CD4-positive, alpha-beta memory T cell (primary cell): Measurements from ENCODE around the gene RIPPLY1. TPM values are rescaled to one million over a fixed set of nuclear protein-coding genes. Genes with fewer than 3 reads are reported as not detected.

Experiments
- CTCF ChIA-PET: fragments of 350-600 bp; sonication (Branson Sonifier 250); formaldehyde crosslinking; loops from one replicate; lab custom pipeline; 2021; ENCODE audit warnings: inconsistent platforms; ENCODE audit not compliant: partially characterized antibody; lab: Charles Lee
- POLR2A ChIA-PET: fragments of 350-600 bp; sonication (Branson Sonifier 250); formaldehyde crosslinking; loops from one replicate; lab custom pipeline; 2021; ENCODE audit not compliant: partially characterized antibody; lab: Charles Lee
- DNase-seq, 5 donors: peaks; one replicate each; pipeline versions ENCODE4 v3.0.0 to v3.0.0-alpha.2; 2020 to 2022; ENCODE audit warnings: mixed read lengths in 1 of 5
- H3K27ac ChIP-seq: one replicate; pipeline ENCODE4 v1.7.0; 2013; ENCODE audit warnings: low read depth, low read length
- H3K27me3 ChIP-seq: 2 replicates; pipeline ENCODE4 v1.7.0; 2013; ENCODE audit warnings: mild to moderate bottlenecking, low read length, moderate library complexity; ENCODE audit not compliant: insufficient read depth
- H3K36me3 ChIP-seq: 2 replicates; pipeline ENCODE4 v1.7.0; 2013; ENCODE audit warnings: mild to moderate bottlenecking, low read length, moderate library complexity; ENCODE audit not compliant: insufficient read depth
- H3K4me1 ChIP-seq: 2 replicates; pipeline ENCODE4 v1.7.0; 2013; ENCODE audit warnings: mild to moderate bottlenecking, low read length, moderate library complexity; ENCODE audit not compliant: insufficient read depth
- H3K4me3 ChIP-seq, 2 donors: one replicate each; pipeline ENCODE4 v1.7.0; 2013; ENCODE audit warnings: low read length in 2 of 2, mild to moderate bottlenecking in 1 of 2
- H3K9me3 ChIP-seq, 2 donors: one replicate each; pipeline ENCODE4 v1.7.0; 2013; ENCODE audit warnings: low read length in 2 of 2, control low read depth in 1 of 2; ENCODE audit not compliant: control insufficient read depth in 1 of 2
- H3K27ac Mint-ChIP-seq, 7 donors: one replicate each; pipeline ENCODE4 v1.8.0; 2020 to 2021; ENCODE audit warnings: mixed read lengths in 7 of 7, mild to moderate bottlenecking in 6 of 7, inconsistent platforms in 3 of 7, moderate library complexity in 3 of 7
- H3K27me3 Mint-ChIP-seq, 2 donors: one replicate each; pipeline ENCODE4 v1.8.0; 2020 to 2021; ENCODE audit warnings: mixed read lengths in 2 of 2
- H3K36me3 Mint-ChIP-seq, 2 donors: one replicate each; pipeline ENCODE4 v1.8.0; 2020 to 2021; ENCODE audit warnings: mixed read lengths in 2 of 2, inconsistent platforms in 1 of 2, mild to moderate bottlenecking in 1 of 2
- H3K4me1 Mint-ChIP-seq, 4 donors: one replicate each; pipeline ENCODE4 v1.8.0; 2020 to 2021; ENCODE audit warnings: mixed read lengths in 4 of 4, mild to moderate bottlenecking in 1 of 4
- H3K4me3 Mint-ChIP-seq, 8 donors: one replicate each; pipeline ENCODE4 v1.8.0; 2020 to 2021; ENCODE audit warnings: mixed read lengths in 8 of 8, mild to moderate bottlenecking in 7 of 8, moderate library complexity in 6 of 8, inconsistent platforms in 3 of 8
- H3K9me3 Mint-ChIP-seq, 8 donors: one replicate each; pipeline ENCODE4 v1.8.0; 2020 to 2021; ENCODE audit warnings: mixed read lengths in 8 of 8, mild to moderate bottlenecking in 5 of 8, inconsistent platforms in 3 of 8, moderate library complexity in 1 of 8
- intact Hi-C: fragments of 100-400 bp; cut with micrococcal nuclease; formaldehyde crosslinking; loops from one replicate; pipeline ENCODE4 v1.15.1; 2023
- polyA plus RNA-seq, 2 donors: library from polyadenylated mRNA; unstranded; fragments of 300-500 nt; fragmentation: Illumina TruSeq; gene quantifications; one replicate each; pipeline ENCODE4 v1.2.3, GENCODE V29; 2021
- total RNA-seq, 2 experiments: library from RNA; stranded (reverse); gene quantifications; one replicate each; pipeline ENCODE4 v1.2.3, GENCODE V29; 2021

RIPPLY1 gene
- total and polyA plus RNA-seq, 4 experiments from 2014 or later, result not detected

- Mint-ChIP-seq H3K9me3 (peaks cover 0 to 1% (median 0%) of the 10 kb centered on the region in 8 donors), H3K27me3 (no peaks in the 10 kb centered on the region), H3K4me1 (no peaks in the 10 kb centered on the region), H3K4me3 (no peak overlapping the region), H3K27ac (no peak overlapping the region), H3K36me3 (peaks cover 7 to 13% of the 10 kb centered on the region in 2 donors)
- H3K27me3 ChIP-seq, result no peaks in the 10 kb centered on the region
- intact Hi-C loops, result no loop called here
- no peak overlapping the region for H3K4me3 ChIP-seq
- H3K4me1 ChIP-seq, result no peaks in the 10 kb centered on the region
- no peaks in the 10 kb centered on the region for H3K36me3 ChIP-seq
- no peak overlapping the region for H3K27ac ChIP-seq
- H3K9me3 ChIP-seq, result no peaks in the 10 kb centered on the region
- DNase-seq, result no peak
- ChIA-PET CTCF (no interaction called here), POLR2A (no interaction called here)
Observed at GRCh38 chrX:106946464-106946863, 43.3 kb upstream of the RIPPLY1 start.

DNA sequence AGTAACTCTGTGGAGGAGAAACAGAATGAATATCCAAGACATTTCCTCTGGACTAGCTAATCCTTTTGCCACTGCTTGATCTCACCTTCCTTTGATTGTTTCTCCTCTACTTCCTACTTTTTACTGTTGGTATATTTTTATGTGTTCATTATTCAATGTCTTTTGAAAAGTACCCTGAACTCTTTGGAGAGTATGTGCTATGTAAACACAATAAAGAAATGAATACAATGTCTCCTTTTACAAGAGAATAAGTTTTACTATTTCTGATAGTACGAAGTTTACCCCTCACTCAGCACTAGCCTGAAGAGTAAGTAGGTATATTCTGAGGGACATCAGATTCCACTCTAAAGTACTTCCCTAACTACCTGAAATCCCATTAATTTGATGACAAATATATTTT is 36.9 kb upstream of the RIPPLY1 start:
- ChIA-PET POLR2A (no interaction called here), CTCF (no interaction called here)
- H3K4me3 Mint-ChIP-seq, result no peak overlapping the region
- H3K4me1 ChIP-seq, result no peaks in the 10 kb centered on the region
- H3K27ac ChIP-seq, result no peak overlapping the region
- H3K9me3 ChIP-seq, result no peaks in the 10 kb centered on the region
- DNase-seq, result no peak
- no peaks in the 10 kb centered on the region for H3K27me3 ChIP-seq
- H3K27ac Mint-ChIP-seq, result no peak overlapping the region
- intact Hi-C loops, result no loop called here
- H3K36me3 ChIP-seq, result no peaks in the 10 kb centered on the region
- H3K36me3 Mint-ChIP-seq, result peaks cover 3 to 16% of the 10 kb centered on the region in 2 donors
- H3K4me3 ChIP-seq, result no peak overlapping the region
- no peaks in the 10 kb centered on the region for H3K27me3 Mint-ChIP-seq
- H3K9me3 Mint-ChIP-seq, result no peaks in the 10 kb centered on the region
- no peaks in the 10 kb centered on the region for H3K4me1 Mint-ChIP-seq

DNA sequence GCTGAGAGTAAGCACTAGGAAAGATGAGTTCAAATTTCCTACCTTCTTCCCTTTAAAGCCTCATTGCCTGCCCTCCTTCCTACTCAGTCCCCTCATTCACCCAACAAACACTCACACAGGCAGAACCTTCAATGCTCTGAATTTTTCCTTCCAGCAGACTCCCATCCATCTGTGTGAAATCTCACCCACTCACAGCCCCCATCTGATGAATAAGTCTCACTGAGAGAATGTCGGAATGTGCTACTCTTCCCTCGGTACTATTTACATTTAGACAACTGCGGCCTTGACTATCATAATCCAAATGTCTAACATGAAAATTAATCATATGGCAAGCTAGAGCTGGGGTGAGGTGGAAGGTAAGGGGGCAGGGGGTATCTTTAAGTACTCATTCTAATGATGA is 36.4 kb upstream of the RIPPLY1 start:
- H3K9me3 Mint-ChIP-seq, result no peaks in the 10 kb centered on the region
- H3K27ac ChIP-seq, result no peak overlapping the region
- H3K27me3 ChIP-seq, result no peaks in the 10 kb centered on the region
- no peaks in the 10 kb centered on the region for H3K36me3 ChIP-seq
- no peaks in the 10 kb centered on the region for H3K4me1 Mint-ChIP-seq
- ChIA-PET POLR2A (no interaction called here), CTCF (no interaction called here)
- H3K27ac Mint-ChIP-seq, result no peak overlapping the region
- no peaks in the 10 kb centered on the region for H3K9me3 ChIP-seq
- peaks cover 3 to 16% of the 10 kb centered on the region in 2 donors for H3K36me3 Mint-ChIP-seq
- H3K4me1 ChIP-seq, result no peaks in the 10 kb centered on the region
- no peak overlapping the region for H3K4me3 ChIP-seq
- H3K4me3 Mint-ChIP-seq, result no peak overlapping the region
- intact Hi-C loops, result no loop called here
- no peak for DNase-seq
- H3K27me3 Mint-ChIP-seq, result no peaks in the 10 kb centered on the region

- Histone ChIP-seq H3K36me3 (no peaks in the 10 kb centered on the region), H3K4me3 (no peak overlapping the region), H3K27ac (no peak overlapping the region), H3K9me3 (no peaks in the 10 kb centered on the region), H3K27me3 (no peaks in the 10 kb centered on the region), H3K4me1 (peaks cover 9% of the 10 kb centered on the region)
- no peaks in the 10 kb centered on the region for H3K9me3 Mint-ChIP-seq
- H3K4me3 Mint-ChIP-seq, result no peak overlapping the region
- CTCF ChIA-PET, result interaction anchor here (1.0 kb wide), 1 partner anchor 38 kb away, joined by 4 read pairs; no protein-coding TSS in a partner anchor
- H3K27me3 Mint-ChIP-seq, result no peaks in the 10 kb centered on the region
- H3K36me3 Mint-ChIP-seq, result peaks cover 0 to 3% of the 10 kb centered on the region in 2 donors
- DNase-seq, result no peak
- H3K27ac Mint-ChIP-seq, result no peak overlapping the region
- intact Hi-C loops, result no loop called here
- POLR2A ChIA-PET, result no interaction called here
- H3K4me1 Mint-ChIP-seq, result peaks cover 2 to 15% (median 9%) of the 10 kb centered on the region in 4 donors
Observed at GRCh38 chrX:106936246-106936645, 33.1 kb upstream of the RIPPLY1 start.

GRCh38 chrX:106935175-106935574 is 32.0 kb upstream of the RIPPLY1 start:
- Histone ChIP-seq H3K9me3 (no peaks in the 10 kb centered on the region), H3K4me3 (no peak overlapping the region), H3K27me3 (no peaks in the 10 kb centered on the region), H3K4me1 (peaks cover 9% of the 10 kb centered on the region), H3K27ac (no peak overlapping the region), H3K36me3 (no peaks in the 10 kb centered on the region)
- POLR2A ChIA-PET, result no interaction called here
- Mint-ChIP-seq H3K4me1 (peaks cover 2 to 15% (median 9%) of the 10 kb centered on the region in 4 donors), H3K9me3 (no peaks in the 10 kb centered on the region), H3K36me3 (no peaks in the 10 kb centered on the region), H3K27ac (no peak overlapping the region), H3K4me3 (no peak overlapping the region), H3K27me3 (no peaks in the 10 kb centered on the region)
- no peak for DNase-seq
- CTCF ChIA-PET, result no interaction called here
- intact Hi-C loops, result no loop called here

- no peaks in the 10 kb centered on the region for H3K27me3 Mint-ChIP-seq
- H3K9me3 Mint-ChIP-seq, result no peaks in the 10 kb centered on the region
Observed at GRCh38 chrX:106933538-106933961, 30.4 kb upstream of the RIPPLY1 start.

DNA sequence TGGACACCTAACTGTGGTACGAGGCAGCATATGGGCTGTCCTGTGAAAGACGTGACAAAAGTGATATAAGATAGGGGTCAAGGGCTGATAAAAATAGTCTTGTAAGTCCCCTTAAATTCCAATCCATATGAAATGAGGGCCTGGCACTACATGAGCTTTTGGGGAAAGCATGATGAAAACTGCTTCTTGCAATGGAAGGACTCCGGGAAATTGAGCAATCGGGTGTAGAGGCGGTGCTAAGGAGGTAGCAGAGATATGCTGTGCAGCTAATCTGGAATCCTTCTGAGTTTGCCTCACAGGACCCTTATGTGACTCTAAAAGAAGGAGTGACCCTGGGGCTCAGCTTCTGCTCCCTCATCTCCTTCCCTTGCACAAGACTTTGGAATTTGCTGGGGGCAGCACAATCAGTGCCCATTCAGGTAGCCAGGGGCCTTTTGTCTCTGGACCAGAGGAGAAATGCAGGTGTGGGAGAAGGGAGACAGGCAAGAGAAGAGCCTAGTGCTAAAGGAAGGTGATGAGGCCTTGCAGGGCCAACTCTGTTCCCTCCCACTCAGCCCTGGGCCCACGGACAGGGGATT is 29.9 kb upstream of the RIPPLY1 start:
- no peak for DNase-seq
- Mint-ChIP-seq H3K27me3 (no peaks in the 10 kb centered on the region), H3K4me1 (peaks cover 2 to 15% (median 9%) of the 10 kb centered on the region in 4 donors), H3K9me3 (no peaks in the 10 kb centered on the region), H3K36me3 (no peaks in the 10 kb centered on the region), H3K27ac (peak overlapping the region in 3 of 7 donors; percentile 38 to 55 (median 41)), H3K4me3 (peak overlapping the region in 1 of 8 donors; percentile 26)
- no peaks in the 10 kb centered on the region for H3K9me3 ChIP-seq
- ChIA-PET POLR2A (no interaction called here), CTCF (interaction anchor here (1.4 to 1.6 kb wide), 2 partner anchors 30 to 35 kb away, joined by 3 to 4 read pairs; partner anchors contain the start of gene RIPPLY1)
- H3K27ac ChIP-seq, result no peak overlapping the region
- intact Hi-C loops, result no loop called here
- H3K27me3 ChIP-seq, result no peaks in the 10 kb centered on the region
- peaks cover 9% of the 10 kb centered on the region for H3K4me1 ChIP-seq
- H3K4me3 ChIP-seq, result no peak overlapping the region
- H3K36me3 ChIP-seq, result no peaks in the 10 kb centered on the region

More at GRCh38 chrX:106933538-106933961, 30.4 kb upstream of the RIPPLY1 start:
- H3K27ac ChIP-seq, result no peak overlapping the region
- H3K9me3 ChIP-seq, result no peaks in the 10 kb centered on the region
- Mint-ChIP-seq H3K4me1 (peaks cover 2 to 15% (median 9%) of the 10 kb centered on the region in 4 donors), H3K27ac (peak overlapping the region in 1 of 7 donors; percentile 73), H3K36me3 (no peaks in the 10 kb centered on the region), H3K4me3 (no peak overlapping the region)
- H3K27me3 ChIP-seq, result no peaks in the 10 kb centered on the region
- peaks cover 9% of the 10 kb centered on the region for H3K4me1 ChIP-seq
- ChIA-PET CTCF (no interaction called here), POLR2A (no interaction called here)
- DNase-seq, result no peak
- no peaks in the 10 kb centered on the region for H3K36me3 ChIP-seq
- intact Hi-C loops, result no loop called here
- H3K4me3 ChIP-seq, result no peak overlapping the region
